ENCODE results near the gene GPR22. TPM values are rescaled to one million over a fixed set of nuclear protein-coding genes. Genes with fewer than 3 reads are reported as not detected.
A peak's percentile ranks its signal among the peaks of the same experiment; 100 is the strongest.

The GPR22 gene, protein sequence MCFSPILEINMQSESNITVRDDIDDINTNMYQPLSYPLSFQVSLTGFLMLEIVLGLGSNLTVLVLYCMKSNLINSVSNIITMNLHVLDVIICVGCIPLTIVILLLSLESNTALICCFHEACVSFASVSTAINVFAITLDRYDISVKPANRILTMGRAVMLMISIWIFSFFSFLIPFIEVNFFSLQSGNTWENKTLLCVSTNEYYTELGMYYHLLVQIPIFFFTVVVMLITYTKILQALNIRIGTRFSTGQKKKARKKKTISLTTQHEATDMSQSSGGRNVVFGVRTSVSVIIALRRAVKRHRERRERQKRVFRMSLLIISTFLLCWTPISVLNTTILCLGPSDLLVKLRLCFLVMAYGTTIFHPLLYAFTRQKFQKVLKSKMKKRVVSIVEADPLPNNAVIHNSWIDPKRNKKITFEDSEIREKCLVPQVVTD
- total RNA-seq = not detected

DNA sequence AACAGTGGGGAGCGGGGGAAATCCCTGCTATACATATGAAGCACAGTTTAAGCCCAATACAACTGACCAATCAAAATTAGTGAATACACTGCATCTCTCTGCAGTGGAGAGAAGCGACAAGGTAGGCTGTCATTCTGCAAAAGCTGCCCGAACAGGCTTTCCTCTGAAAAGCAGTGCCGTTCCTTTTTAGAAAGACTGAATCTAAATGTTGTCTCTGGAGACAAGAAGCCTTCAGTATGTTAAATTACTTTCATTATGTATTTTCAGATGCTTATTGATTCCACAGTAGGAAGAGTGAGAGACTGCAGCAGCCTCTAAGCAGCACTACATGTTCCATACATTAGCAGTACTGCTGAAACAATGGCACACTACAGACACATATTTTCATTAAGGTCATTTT is at the start of gene GPR22:
TSS of gene GPR22 (plus strand) at position 129 of the 400 bp plus-strand sequence. CDS start 4,004 bp downstream, outside the sequence.
- ATAC-seq = no peak

DNA sequence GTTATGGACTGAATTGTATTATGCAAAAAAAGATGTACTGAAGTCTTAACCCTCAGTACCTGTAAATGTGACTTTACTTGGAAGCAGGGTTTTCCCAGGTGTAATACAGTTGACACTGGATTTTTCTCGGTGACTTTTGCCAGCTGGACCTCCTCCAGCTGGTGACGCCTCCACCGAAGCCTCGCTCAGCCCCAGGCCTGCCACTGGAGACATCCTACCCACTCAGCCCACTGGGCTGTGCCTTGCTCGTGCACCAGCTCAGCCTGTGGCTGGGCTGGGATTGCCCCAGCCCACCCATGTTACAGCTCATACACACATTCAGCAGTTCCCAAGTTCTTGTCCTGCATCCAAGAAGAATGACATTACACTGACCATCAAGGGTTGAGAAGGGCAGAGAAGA is 42.4 kb upstream of the GPR22 start:
- ATAC-seq = no peak

DNA sequence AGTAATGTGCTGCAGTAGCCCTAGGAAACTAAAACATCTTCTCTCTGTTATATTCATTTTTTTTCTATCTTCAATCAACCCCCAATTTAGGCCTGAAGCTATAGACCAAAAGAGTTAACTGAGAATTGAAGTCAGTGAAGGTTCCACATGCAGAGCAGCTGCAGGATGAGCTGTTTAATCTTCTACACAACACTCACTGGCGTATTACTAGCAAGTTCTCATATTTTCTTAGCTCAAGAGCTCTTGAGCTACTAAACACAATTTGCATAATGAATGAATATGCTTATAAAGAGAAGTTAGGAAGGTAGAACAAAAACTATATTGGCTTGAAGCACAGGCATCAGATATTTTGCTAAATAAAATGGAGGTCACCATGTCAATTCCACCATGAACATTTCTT is 41.2 kb upstream of the GPR22 start:
- no peak for ATAC-seq

DNA sequence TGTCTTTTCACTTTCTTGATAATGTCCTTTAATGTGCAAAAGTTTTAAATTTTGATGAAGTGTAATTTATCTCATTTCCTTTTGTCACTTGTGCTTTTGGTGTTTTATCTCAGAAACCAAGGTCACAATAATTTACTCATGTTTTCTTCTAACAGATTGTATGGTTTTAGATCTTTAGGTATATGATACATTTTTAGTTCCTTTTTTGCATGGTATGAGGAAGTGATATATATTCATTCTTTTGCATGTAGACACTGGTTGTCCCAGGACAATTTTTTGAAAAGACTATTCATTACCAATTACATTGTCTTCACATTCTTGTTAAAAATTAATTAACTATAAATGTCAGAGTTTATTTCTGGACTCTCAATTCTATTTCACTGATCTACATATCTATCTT is 39.8 kb upstream of the GPR22 start:
- ATAC-seq = no peak

DNA sequence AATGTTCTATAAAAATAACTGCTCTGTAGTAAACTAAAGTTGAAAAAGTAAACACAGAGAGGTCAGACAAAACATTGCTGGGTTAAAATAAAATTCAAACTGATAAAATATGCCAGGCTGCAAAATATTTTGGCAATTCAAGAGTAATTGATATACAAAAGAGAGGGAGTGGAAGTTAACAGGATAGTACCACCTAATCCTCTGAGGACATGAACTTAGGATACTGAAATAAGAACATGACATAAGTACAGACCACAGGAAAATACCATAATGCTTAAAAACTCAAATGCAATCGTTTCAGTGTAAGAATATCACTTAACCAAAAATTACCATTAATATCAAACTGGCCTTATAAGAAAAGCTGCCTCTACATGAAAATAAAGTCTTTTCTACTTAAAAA is 37.6 kb upstream of the GPR22 start:
- ATAC-seq = no peak

DNA sequence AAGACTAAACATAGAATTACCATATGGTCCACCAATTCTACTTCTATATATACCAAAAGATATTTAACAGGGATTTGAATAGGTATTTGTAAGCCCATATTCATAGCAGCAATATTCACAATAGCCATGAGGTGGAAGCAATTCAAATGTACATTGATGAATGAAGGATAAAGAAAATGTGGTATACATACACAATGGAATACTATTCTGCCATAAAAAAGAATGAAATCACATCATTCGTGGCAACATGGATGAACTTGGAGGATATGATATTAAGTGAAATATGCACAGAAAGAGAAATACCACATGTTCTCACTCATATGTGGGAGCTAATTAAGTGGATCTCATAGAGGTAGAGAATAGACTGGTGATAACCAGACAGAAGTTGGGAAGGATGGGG is 34.1 kb upstream of the GPR22 start:
- ATAC-seq = no peak

DNA sequence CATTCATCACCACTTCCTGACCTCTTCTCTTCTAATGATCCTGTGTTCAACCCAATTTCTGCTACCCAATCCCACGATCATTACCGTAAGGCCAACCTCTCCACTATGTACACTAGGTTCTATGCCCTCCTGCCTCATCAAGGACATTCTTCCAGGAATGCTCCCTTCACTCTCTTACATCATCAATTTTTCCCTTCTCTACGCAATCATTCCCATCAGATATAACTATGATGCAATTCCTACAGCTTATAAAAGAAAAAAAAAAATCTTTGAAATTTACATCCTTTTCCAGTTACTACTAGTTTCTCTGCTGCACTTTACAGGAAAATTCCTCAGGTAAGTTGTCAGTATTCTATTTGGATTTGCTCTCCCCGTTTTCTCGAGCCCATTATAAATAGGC is 30.8 kb upstream of the GPR22 start:
- no peak for ATAC-seq

DNA sequence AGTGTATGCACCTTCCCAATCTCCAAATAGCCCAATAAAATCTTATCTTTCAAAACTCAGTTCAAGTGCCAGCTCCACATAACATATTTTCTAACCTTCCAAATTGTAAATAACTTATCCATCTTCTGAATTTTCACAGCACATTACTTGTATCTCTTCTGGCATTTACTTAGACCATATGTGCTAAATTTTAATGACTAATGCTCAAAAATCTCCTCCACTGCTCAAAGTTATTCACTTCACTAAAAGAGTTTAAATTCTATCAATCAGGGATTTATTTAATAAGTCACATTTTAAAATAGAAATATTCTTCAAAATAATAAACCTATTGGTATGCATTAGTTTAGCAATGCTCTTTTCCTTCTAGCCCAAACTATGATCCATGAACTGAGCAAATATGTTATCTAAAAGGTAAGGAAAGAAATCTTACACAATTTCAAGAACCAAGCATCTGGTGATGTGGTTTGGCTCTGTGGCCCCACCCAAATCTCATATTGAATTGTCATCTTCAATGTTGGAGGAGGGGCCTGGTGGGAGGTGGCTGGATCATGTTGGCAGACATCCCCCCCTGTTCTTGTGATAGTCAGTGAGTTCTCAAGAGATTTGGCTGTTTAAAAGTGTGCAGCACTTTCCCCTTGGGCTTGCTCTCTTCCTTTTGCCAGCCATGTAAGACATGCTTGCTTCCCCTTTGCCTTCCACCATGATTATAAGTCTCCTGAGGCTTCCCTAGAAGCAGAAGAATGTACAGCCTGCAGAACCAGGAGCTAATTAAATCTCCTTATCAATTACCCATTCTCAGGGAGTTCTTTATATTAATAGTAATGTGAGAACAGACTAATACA is 28.1 kb upstream of the GPR22 start:
- ATAC-seq = no peak

DNA sequence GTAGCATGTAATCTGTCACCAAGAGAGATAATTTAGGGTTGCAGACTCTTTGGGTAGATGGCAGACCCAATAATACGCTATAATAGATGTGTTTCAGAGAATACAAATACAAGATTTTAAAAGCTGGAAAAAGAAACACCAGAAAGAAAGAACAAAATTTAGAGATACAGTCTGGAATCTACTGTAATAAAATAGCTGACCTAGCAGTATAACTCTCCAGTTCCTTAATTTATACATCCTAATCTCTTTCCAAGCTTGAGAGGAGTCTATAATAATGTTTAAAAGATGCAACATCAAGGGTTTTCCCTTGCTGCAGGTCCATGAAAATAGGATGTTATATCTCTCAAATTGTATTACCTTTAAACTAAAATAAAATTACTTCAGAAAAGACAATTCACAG is 27.2 kb upstream of the GPR22 start:
- no peak for ATAC-seq

DNA sequence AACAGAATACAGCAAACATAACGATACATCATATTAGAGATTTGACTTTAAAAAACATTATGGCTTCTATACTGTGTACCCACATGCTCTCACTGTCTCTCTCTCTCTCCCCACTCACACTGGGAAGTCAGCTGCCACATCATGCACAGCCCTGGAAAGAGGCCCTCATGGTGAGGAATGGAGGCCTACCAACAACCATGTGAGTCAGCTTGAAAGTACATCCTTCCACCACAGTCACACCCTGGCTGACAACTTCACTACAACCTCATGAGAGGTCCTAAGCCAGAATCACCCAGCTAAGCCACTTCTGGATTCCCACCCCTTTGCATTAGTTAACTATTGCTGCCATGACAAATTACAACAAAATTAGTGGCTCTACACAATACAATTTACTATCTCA is 23.3 kb upstream of the GPR22 start:
- peak; percentile 63 for ATAC-seq

DNA sequence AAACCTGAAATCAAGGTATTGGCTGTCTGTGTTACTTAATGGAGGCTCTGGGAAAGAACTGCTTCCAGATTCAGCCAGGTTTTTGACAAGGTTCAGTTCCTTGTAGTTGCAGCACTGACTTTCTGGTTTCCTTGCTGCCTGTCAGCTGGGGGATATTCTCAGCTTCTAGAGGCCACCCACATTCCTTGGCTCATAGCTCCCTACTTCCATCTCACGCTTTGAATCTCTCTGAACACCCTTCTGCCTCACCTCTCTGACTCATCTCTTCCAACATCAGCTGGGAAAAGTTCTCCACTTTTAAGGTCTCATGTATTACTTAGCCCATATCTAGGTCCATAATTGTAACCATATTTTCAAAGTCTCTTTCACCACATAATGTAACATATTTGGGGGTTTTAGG is 22.9 kb upstream of the GPR22 start:
- ATAC-seq = peak; percentile 54

DNA sequence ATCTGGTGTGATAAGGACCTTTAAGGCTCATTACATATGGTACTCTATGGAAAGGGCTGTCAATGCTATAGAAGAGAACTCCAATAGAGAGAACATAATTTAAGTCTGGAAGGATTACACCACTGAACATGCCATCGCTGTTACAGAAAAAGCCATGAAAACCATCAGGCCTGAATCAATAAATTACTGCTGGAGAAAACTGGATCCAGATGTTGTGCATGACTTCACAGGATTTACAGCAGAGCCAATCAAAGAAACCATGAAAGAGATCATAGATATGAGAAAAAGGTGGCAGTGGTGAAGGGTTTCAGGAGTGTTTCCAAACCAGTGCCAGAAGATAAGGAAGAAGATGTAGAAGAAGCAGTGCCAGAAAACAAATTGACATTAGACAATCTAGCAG is 18.9 kb upstream of the GPR22 start:
- no peak for ATAC-seq

DNA sequence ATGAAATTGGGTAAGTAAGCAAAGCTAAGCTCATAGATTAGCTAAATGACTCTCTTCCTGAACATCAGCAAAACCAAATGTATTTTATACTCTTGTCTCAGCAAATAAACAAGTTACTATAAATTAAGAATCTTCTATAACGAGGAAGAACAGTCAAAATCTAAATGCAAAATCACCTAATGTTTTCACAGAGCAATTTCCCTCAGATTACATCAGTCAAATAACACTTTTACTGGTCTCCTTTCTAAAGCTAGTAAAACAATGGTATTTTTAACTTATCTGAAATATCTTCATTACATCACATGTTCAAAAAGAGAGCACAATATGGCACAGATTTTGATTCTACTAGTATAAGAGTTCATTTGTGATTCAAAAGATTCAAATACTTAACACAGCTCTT is 16.5 kb upstream of the GPR22 start:
- ATAC-seq = no peak

DNA sequence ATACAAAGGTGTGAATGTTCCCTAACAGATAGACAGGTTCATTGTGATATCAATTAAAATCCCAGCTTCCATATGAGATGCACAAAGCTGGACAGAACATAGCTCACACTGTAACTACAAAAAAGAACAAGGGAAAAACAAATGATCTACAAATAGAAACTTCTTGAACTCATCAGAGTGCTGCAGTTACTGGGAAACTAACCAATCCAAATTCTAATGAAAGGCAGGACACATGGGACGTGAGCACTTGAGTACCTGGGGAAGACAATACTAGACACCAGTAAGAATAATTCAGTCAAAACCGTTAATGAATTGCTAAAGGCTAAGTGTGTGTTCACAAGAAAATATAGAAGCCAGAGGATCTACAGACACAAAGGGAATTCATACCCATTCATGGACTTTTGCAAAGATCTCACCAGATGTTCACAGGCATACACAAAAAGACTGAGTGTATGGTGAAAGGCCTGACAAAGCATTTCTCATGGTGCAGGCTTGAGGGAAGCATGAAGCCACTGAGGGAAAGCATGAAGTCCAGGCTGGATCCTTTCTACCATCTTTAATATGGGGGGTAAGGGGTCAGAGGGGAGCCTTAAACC is 7.8 kb upstream of the GPR22 start:
- no peak for ATAC-seq

DNA sequence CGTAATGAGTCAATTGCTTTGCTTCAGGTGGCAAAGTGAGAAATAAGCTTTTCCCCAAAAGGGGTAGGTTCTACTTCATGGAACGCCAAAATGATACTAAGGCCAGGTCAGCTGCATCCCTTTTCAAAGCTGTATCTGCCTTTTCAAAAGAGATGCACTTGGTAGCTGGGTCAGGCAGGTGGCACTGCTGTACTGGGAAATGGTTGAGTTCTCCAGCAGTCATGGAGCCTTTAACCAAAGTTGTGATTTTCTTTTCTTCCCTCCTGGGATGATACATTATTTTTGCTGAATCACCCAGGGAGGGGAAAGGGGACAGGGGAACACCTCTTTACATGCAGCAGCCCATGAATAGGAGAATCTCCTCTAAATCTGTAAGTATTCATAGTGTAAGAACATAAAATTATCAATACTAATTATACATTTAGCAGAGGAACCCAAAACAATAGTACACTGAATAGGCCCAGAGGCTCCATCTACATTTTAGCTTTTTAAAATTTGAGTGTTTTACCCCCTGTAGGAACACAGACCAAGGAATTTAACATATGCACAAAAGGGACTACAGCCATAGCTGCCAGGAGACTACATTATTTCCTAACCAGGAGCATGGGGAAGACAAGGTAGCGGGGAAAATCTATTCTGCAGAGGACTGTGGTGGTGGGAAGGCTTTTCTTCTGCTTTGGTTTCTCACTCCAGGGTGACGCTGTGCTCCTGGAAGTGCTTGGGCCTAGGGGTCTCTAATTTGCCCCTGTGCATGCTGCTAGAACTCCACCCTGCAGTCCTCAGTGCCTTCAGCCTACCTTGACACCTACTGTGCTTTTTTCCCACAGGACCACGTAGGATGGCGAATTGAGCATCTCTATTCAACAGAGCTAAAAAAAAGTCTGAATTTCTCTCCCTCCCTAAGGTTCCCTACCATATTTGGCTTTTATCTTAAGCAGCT is 6.4 kb upstream of the GPR22 start:
- ATAC-seq = peak; percentile 88

DNA sequence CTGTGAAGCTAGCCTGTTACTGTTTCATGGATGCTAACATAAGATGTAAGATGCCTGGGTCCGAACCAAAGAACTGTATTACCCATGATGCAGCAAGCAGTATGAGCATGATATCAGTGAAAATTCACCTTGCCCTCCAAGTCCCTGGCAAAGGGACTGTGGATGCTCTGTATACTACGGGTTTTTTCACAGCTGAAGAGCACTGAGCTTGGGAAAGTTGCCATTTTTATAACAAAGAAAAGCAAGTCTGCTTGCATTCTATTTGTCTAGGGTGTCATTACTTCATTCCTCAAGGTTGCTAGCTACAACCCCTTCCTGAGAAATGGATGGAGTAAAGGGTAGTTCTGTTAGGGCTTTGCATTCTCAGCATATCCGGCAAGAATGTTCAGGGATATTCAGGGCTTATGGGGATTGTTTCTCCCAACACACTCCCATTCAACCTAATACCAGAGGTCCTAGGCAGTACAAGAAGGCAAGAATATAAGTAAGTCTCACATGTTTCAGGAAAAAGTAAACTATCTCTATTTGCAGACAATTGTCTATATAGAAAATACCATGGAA is 5.1 kb upstream of the GPR22 start:
- ATAC-seq = no peak

DNA sequence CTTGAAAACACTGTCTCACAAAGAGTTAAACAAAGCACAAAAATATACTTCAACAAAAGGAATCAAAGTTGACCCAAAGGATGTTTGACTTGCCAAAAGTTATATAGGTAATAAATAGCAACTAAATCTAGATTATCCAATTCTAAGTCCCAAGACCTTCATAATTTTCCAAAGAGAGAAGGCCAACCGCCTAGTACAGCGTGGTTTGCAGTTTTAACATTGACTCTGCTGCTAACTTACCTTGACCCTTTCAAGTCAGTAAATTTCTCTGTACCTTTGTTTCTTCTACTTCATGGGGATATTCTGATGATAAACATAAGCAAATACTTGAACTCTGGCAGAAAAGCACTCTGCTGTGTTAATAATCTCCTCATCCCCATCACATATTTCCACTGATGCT is 1.9 kb upstream of the GPR22 start:
- no peak for ATAC-seq

DNA sequence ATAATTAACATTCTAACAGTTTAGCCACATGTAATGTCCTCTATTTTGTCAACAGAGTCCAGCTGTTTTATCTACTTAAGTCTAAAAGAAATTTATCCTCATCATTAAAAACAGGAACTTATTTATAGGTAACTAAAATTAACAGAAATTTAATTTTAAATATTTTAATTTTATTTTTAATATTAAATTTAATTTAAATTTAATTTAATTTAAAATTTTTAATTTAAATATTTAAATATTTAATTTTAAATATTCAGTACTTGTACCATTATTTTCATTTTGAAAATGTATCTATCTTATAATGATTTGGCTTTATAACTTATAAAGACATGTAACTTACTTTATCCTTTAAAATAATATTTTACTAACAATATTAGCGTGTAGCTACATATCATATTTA is 1.0 kb upstream of the GPR22 start:
- no peak for ATAC-seq

DNA sequence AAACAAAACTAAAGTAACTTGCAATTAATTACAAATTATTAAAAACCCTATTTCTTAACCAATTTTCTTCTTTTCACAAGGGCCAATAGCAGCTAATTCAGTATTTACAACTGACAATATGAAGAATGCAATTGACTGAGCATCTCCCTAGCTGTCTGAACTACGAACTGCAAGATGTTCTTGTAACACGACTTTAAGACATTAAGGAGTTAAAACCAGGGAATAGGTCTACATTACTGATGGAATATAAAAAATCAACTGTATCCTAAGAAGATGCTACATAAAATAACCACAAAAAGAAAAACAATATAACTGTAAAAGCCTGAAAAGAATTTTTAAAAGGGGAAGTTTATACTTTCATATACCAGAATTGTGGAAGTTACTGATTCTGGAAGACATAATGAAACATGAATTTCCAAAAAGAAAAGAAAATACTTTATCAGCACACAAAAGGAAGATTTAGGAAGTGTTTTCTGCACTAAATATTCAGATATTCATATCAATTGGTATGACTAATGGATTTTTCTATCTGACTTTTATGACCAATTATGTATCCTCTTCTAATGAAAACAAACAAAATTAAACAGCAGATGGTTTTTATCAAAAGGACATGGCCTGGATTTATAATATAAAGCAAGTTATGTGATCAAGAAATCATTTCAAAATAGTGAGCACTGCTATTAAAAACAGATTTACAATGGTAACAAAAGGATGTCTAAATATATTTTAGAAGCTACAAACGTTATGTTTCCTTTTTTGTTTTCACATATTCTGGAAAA is 1.6 kb downstream of the GPR22 start:
- ATAC-seq = no peak

DNA sequence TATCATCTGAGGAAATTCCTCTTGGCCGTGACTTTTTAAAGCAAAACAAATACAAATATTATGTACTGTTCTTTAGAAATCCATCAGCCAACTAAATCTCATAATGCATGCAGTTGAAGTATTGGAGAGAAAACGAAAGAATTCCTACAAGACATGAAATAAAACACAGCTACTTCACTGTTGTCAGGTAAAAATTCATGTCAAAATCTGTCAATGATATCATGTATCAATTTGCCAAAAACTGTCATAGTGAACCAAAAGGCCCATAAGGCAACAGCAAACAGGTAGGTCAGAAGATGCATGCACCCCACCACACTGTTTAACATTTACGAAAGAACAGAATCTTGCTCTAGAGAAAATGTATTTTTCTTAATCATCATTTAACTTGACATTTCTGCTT is 2.3 kb downstream of the GPR22 start:
- no peak for ATAC-seq

DNA sequence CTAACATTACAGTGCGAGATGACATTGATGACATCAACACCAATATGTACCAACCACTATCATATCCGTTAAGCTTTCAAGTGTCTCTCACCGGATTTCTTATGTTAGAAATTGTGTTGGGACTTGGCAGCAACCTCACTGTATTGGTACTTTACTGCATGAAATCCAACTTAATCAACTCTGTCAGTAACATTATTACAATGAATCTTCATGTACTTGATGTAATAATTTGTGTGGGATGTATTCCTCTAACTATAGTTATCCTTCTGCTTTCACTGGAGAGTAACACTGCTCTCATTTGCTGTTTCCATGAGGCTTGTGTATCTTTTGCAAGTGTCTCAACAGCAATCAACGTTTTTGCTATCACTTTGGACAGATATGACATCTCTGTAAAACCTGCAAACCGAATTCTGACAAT is 4.3 kb downstream of the GPR22 start:
- no peak for ATAC-seq

All from esophagus mucosa (tissue), 1 donor.